HG02678 (cell line): Measurements from ENCODE around the gene DUSP16.
"Not testable (repeated sequence)": the region's sequence is repeated elsewhere in the genome, so short reads cannot be mapped to it uniquely, and the experiment has no call there.

Experiments used
- ATAC-seq: cut with Tn5 transposase; IDR thresholded peaks from one replicate; pipeline ENCODE4 v1.9.1; 2021; ENCODE audit warnings: mild to moderate bottlenecking, moderate library complexity; ENCODE audit not compliant: unreplicated experiment

DUSP16 gene

GRCh38 chr12:12473223-12473622 lies 89.4 kb downstream of the DUSP16 start:
- no peak for ATAC-seq

GRCh38 chr12:12471982-12472961 lies 90.4 kb downstream of the DUSP16 start:
- ATAC-seq, result not testable (repeated sequence)

GRCh38 chr12:12470751-12471306 lies 91.8 kb downstream of the DUSP16 start:
- ATAC-seq, result no peak

- no peak for ATAC-seq
These were observed 93.3 kb downstream of the DUSP16 start for GRCh38 chr12:12469386-12469785.

GRCh38 chr12:12468575-12468974 lies 94.1 kb downstream of the DUSP16 start:
- no peak for ATAC-seq

- ATAC-seq, result no peak
These were observed 94.9 kb downstream of the DUSP16 start for GRCh38 chr12:12467688-12468261.

GRCh38 chr12:12467264-12467663 lies 95.4 kb downstream of the DUSP16 start:
- no peak for ATAC-seq

GRCh38 chr12:12466157-12466556 lies 96.5 kb downstream of the DUSP16 start:
- ATAC-seq, result no peak

- ATAC-seq, result no peak
These were observed 97.1 kb downstream of the DUSP16 start for GRCh38 chr12:12465522-12465921.

- no peak for ATAC-seq
These were observed 100.7 kb downstream of the DUSP16 start for GRCh38 chr12:12461923-12462315.

- ATAC-seq, result no peak
These were observed 101.4 kb downstream of the DUSP16 start for GRCh38 chr12:12460935-12461922.

GRCh38 chr12:12456637-12457036 lies 106.0 kb downstream of the DUSP16 start:
- no peak for ATAC-seq

- ATAC-seq, result no peak
These were observed 108.3 kb downstream of the DUSP16 start for GRCh38 chr12:12454315-12454714.

GRCh38 chr12:12453635-12454034 lies 109.0 kb downstream of the DUSP16 start:
- no peak for ATAC-seq

- no peak for ATAC-seq
These were observed 110.2 kb downstream of the DUSP16 start for GRCh38 chr12:12452326-12452902.

- no peak for ATAC-seq
These were observed 111.6 kb downstream of the DUSP16 start for GRCh38 chr12:12451098-12451497.

- ATAC-seq, result no peak
These were observed 112.6 kb downstream of the DUSP16 start for GRCh38 chr12:12450043-12450471.

- ATAC-seq, result no peak
These were observed 113.1 kb downstream of the DUSP16 start for GRCh38 chr12:12449533-12450025.

GRCh38 chr12:12447837-12448236 lies 114.8 kb downstream of the DUSP16 start:
- no peak for ATAC-seq

- no peak for ATAC-seq
These were observed 115.4 kb downstream of the DUSP16 start for GRCh38 chr12:12447236-12447635.
